D341Med (cell line): ENCODE measurements around the gene PLEKHA1.
A peak's percentile ranks its signal among the peaks of the same experiment; 100 is the strongest.

ENCODE experiments used
- DNase-seq: peaks from one replicate; pipeline ENCODE4 v3.0.0; 2012; ENCODE audit warnings: low spot score

Gene PLEKHA1

DNA sequence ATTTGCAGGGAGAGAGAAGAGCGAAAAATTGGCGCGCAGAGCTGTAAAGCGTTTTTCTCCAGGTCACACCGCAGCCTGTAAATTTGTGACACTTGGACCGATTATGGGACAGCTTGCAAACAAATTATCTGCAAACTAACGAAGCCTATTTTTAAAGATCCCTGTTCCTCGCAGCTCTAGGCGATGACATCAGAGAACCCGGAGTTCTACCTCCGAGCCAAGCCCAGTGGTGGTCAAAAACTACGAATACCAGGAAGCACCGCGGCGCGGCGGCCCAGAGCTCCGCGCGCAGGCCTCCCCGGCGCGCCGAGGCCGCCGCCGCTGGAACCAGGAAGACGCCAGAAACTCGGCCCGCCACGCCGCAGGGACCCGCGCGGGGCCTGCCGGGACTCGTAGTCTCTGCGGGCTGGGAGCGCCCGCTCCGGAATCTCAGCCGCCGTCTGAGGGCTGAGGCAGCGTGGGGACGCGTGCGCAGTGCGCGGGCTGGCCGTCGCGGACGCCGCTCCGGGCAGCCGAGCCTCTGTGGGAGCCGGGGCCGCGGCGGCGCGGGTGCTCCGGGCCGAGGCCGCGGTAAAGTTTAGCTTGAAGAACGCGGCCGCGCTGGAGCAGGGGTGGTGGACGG, at the start of gene PLEKHA1:
Gene PLEKHA1 (plus strand): TSS at position 472 of the 622 bp plus-strand sequence. CDS start 18,493 bp downstream, outside the sequence.
- peak; percentile 88 for DNase-seq

DNA sequence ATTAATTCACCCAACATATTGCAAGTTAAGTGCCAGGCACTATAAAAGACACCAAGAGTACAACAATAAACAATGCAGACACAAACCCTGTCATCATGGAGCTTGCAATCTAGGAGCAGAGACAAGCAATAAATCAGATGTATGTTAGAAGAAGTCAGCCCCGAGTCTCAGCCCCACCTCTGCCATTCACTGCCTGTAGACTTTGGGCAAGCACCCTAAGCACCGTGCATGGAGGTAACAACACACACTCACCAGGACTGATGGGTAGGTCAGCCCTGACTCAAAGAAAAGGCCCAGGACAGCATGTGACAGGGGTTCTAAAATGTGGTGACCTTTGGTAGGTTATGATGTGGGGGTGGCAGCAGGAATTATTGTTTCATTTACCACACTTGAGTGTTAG, 49.3 kb upstream of the PLEKHA1 start:
- no peak for DNase-seq

DNA sequence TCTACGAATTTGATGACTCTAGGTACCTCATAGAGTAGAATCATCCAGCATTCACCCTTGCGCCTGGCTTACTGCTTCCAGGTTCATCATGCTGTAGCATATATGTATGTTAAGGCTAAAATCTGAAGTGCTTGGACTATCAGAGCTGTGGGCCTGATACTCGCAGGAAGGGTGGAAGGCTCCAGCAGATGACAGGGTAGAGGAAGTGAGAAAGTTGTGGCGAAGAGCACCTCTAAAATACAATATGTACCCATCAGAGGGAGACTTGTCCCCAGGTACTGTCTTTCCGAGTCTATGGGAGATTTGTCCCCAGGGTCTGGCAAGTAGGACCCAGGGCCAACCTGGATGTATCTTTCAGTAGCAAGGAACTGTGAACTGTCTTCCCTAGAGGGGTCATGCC, 48.1 kb upstream of the PLEKHA1 start:
- DNase-seq, result no peak

DNA sequence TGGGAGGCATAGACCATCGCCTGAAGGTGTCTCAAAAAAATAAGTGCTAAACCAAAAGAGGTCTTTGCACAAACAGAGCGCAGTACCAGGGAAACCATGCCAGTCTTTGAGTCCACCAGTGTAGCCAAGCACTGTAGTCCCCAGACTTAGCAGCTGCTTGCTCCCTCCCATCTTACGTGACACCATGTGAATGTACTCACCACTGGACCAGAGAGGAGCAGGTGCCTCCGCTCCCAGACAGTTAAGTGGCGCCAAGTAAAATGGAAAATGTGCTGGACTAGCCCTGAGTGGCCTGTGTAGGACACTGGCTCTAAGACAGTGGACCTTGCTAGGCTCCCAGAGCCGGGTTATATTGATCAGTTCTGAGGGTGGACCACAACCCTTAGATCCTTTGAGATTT, 47.7 kb upstream of the PLEKHA1 start:
- no peak for DNase-seq

DNA sequence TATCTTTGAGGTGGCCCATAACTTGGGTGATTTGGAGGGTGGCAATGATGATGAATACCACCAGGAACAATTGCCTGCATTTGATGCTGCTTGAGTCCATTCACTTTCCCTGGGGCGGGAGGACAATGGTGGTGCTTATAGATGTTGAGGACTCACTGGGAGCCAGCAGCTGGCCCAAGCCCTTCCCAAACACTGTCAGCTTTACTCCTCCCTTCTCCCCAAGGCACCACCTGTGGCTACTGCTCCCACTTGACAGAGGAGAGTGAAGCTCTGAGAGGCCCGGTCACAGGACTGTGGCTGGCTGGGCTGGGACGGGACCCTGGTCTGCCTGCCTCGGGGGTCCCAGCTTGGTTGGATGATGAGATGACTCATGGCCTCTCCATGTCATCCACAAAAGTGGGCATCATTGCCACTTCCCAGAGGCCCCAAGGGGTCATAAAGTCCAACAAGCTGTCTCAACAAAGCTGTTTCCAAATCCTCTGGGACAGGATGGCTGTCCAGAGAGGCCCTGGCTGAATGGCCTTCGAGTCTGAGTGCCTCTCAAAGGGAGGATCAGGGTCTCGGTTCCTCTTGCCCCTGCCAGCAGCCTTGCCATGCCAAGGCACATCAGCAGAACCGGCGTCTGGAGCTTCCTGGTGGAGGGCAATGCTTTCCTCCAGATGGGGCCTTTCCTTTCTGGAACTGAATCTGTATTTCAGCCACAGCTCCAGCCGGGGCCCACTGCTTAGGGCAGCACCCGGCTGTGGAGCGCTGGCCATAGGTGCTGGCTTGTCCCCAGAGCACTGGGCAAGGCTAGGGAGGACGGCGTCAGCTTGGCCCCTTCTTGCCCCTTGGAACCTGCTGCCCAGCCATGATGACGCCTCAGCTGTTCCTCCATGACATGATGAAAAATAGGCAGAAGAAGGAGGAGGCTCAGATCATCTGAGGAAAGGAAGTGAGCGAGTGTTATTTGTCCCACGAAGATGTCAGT, 47.0 kb upstream of the PLEKHA1 start:
- no peak for DNase-seq

DNA sequence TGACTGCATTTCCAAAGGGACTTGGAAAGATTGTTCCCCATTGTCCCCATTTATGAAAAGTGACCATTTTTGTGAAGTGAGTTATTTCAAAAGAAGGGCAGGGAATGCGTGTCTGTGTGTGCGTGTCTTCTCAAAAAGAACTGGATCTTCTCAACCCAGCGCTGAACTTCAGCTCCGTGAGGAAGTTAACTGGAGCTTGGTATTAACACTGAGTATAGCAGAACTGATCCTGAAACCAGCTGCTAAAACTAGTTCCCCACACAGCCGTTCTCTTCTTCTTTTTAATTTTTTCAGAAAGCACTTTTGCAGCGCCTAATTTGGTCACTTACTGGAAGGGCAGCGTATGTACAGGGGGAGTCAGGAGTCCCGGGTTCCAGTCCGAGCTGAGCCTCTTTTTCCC, 45.8 kb upstream of the PLEKHA1 start:
- DNase-seq, result no peak

DNA sequence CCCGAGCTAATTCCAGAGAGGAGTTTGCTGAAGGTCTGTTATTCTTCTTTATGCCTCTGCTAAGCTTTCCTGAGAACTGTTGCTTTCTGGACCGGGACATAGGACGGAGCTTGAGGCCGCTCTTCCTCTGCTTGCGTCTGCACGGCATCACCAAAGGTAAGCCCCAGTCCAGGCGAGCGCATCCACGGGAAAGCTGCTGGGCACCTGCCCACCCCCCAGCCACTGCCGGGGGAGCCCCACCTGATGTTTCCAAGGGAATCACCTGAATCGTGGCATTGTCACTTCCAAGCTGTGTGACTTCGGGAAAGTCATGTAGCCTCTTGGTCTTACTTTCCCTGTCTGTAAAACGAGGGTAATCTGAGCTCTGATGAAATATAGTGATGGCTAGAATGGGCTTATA, 45.1 kb upstream of the PLEKHA1 start:
- DNase-seq, result no peak

DNA sequence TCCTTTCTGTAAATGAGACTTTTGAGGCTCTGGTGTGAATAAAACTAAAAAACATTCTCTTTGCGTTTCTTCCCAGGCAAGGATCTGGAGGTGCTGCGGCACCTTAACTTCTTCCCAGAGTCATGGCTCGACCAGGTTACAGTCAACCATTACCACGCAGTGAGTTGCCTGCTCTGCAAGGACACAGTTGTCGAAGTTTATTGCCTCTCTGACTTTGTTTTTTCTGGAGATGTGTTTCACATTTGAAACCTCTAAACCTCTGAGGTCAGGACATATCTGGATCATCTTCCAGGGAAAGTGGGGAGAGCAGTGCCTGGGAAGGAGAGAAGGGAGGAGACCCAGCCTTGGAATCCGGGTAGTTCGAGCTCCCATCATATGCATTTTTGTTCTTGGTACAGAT, 43.4 kb upstream of the PLEKHA1 start:
- no peak for DNase-seq

DNA sequence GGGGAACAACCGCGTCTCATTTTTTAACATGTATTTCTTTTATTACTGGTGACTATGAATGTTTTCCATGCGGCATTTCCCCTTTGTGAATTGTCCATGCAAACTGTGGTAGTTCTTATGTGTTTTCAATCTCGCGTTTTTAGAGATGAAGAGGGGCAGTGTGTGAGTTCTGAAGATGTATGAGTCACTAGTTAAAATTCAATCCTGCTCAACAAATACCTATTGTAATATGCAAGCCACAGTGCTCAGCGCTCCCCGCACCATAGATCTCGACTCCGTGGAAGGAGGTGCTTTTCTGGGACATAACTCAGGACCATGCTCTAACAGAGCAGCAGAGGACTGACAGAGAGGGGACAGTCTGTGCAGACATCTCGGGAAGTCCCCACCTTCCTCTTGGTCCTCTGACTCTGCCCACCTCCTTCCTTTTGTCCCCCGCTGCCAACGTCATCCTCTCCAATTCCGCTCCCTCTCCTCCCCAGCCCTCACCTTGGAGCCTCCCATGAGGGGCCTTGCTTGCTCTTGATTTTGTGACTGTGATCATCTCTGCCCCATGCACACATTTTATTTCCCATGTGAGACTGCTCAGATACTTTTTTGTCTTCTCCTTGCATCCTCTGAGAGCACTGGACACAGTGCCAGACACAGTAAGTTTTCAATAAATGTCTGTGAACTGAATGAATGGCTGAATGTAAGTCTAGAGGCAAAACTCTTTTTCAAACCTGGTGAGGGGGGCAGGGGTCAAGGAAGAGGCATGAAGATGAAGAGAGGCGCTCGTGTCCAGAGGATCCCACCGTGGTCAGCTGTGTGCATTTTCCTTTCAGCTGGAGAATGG, 42.7 kb upstream of the PLEKHA1 start:
- no peak for DNase-seq

DNA sequence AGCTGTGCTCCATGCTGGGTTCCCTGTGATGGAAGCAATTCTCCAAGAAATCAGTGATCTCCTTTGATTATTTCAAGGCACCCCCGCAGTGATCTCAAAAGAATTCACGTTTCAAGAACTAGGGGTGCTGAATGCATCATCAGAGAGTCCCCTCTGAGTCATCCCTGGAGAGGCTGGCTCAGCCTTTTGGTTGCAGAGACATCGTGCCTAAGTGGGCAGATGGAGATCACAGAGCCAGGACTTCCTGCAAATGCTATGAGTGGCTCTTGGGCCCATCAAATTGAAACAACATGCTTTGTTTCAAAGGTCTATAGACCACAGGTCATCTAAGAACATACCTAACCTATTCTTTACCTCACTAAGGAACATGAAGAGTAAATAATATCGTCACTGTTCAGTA, 41.5 kb upstream of the PLEKHA1 start:
- no peak for DNase-seq

DNA sequence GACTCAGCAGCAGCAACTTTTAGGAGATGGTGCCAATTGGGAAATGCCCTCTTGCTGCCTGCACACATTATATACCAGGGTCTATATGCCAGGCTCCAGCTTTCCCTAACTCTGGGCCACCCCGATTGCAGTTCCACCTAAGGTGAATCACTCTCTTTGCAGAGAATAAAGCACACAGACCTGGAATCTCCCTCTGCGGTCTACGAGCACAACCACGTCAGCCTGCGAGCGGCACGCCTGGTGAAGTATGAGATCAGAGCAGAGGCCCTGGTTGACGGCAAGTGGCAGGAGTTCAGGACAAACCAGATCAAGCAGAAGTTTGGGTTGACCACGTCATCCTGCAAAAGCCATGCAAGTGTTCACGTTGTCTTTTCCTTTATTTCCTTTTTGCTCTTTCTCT, 38.2 kb upstream of the PLEKHA1 start:
- no peak for DNase-seq

DNA sequence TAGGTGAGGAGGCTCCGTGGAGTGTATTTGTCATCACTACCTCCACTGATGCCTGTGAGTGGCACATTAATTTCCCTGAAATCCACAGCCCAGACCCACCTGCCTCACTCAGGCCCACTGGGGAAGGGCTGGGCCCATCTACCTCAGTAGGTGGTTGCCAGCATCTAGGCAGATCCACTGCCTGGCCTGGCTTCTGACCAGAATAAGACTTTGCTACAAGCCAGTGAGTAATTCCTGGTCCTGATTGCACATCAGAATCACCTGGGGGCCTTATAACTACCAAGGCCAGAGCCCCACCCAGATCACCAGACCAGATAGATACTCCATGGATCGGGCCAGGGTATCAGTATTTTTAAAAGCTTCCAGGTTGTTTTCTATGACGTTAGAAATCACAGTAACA, 37.5 kb upstream of the PLEKHA1 start:
- DNase-seq, result no peak

DNA sequence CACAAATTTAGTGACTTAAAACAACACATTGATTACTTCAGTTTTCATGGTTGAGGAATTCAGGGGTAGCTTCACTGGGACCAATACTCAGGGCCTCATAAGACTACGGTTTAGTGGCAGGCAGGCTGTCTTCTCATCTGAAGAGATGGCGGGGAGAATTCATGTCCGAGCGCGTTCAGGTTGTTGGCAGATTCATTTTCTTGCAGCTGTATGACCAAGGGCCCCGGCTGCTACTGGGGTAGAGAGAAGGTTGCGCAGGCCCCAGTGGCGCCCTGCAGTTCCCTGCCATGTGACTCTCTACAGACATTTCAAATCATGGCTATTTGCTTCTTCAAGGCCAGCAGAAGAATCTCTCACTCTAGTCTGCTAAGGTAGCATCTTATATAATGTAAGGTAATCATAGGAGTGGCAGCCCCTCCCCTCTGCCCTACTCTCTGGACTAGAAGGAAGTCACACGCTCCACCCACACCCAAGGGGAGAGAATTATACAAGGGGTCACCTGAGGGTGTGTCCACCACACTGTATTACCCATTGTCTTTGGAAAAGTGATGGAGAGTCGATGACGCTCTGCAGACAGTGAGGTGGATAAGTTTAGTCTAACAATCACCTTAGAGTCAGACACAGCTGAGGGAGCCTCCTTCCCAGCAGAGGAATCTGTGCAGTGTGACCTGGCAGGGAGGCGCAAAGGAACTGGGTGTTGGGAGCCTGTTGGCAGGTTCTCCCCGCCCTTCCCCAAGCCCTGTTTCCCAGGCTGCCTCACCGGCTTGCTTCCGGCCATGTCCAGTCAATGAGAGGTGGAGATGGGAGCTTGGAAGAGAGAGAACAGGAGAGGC, 35.7 kb upstream of the PLEKHA1 start:
- no peak for DNase-seq

DNA sequence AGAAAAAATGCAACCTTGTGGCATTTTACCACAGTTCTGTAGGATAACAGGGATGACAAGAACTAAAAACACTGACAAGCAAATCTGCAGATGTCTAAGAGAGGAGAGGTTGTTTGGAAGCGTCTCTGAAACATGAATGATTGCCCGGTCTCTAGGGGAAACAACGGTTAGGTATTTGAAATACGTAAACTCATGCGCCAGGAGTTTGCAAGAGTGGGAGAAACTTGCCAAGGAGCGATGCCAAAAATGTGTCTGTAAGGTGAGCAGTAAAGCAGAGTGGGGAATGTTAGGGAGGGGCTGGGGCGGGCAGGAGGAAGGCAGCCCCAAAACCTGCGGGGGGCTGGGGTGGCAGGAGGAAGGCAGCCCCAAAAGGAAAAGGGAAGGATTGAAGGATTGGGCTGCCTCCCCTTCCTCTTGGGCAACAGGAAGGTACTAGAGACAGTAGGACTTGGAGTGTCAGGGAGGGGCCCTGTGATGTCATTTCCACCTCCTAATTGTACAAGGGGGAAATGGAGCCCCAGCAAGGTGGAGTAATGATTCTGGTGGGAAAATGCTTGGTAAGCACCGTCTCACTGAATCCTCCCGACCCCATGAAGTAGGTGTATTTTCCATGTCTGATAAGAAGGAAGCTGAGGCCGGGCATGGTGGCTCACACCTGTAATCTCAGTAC, 33.2 kb upstream of the PLEKHA1 start:
- DNase-seq, result no peak

DNA sequence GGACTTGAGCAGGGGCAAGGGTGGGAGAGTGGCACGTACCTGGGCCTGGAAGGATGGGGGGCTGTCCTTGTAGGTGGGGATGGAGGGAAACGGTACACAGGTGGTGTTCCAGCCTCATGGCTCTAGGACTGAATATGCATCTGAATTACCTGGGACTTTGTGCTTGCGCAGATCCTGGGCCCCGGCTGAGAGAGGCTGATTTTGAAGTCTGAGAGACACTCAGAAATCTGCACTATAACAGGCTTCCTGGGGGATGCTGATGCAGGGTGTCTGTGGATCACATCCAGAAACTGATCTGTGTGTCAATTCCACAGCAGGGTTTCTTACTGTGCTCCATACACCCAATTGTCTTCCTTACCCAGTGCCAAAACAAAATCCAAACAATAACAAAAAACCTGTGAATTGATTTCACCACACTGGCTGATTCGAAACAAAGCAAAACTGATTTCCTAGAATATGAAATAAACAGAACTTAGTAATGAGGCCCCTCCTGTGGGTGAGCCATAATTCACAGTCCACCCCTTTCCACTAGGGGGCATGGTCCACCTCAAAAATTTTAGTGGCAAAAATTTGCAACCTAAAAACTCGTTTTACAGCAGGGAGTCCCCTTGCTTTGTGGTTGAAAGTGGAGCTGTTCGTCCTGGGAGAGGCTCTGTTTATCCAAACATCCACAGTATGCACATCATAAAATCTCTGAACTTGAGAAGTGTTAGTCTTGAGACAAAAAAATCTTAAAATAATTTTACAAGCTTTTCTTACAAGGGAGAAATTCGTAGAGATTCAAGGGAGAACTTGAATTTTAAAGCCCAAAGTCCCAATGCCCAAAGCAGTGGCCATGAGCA, 32.0 kb upstream of the PLEKHA1 start:
- DNase-seq, result peak; percentile 50

DNA sequence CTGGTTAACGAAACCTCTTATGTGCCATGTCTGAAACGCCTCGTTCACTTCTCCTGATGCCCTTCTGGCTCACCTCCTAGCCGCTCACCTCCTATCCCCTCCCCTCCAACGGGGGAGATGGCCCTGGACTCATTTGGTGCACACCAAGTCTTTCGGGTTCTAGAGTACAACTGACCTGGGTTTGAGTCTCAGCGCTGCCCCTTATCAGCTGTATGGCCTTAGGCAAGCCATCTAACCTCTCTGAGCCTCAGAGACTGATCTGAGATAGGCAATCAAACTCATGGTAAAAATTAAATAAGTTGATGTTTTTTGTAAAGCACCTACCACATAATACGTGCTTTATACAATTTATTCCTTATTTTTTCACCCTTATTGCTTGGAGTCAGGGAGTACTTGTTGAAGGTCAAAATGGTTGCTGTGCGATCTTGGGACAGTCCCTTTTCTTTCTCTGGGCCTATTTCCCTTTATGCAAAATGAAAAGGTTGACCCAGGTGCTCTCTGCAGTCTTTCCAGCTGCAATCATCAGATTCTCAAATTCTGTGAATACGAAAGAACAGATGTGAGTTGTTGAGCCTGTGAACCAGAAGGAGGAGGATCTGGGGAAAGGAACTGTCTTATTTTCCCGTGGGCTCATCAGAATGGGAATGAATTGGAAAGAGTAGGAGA, 31.2 kb upstream of the PLEKHA1 start:
- DNase-seq, result no peak

DNA sequence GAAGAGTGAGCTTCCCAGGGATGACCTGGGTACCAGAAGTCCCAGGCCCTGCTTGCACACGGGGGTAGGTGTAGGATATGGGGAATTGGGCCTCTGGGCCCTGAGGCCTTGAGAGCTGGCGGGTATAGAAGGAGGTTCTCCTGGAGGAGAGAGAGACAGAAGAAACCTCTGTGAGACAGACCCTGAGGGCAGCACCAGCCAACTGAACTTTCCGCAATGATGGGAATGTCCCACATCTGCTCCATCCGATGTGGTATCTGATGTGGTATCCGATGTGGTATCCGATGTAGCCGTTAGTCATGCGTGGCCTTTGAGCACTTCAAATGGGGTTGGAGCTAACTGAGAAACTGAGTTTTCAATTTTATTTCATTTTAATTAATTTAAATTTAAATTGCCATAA, 30.6 kb upstream of the PLEKHA1 start:
- no peak for DNase-seq

DNA sequence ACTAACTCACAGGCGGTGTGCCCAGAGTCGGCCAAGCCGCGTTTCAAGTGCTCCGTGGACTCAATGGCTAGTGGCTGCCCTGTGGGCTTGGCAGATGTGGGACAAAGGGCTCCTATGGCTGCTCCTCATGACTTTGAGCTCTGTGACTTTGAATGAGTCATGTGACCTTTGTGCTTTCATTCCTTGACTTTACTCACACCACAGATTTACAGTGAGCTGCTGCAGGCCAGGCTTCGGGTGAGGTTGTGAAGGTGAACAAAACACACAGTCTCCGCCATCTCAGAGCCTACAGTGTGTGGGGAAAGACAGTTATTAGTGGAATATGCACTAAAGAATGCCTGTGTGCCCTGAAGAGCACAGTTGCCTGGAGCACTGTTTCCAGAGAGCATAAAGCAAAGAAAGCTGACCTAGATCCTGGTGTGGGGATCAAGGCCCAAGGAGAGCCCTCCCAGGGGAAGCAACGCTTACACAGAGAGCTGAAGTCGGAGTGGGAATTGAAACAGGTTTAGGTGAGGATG, 29.7 kb upstream of the PLEKHA1 start:
- no peak for DNase-seq

DNA sequence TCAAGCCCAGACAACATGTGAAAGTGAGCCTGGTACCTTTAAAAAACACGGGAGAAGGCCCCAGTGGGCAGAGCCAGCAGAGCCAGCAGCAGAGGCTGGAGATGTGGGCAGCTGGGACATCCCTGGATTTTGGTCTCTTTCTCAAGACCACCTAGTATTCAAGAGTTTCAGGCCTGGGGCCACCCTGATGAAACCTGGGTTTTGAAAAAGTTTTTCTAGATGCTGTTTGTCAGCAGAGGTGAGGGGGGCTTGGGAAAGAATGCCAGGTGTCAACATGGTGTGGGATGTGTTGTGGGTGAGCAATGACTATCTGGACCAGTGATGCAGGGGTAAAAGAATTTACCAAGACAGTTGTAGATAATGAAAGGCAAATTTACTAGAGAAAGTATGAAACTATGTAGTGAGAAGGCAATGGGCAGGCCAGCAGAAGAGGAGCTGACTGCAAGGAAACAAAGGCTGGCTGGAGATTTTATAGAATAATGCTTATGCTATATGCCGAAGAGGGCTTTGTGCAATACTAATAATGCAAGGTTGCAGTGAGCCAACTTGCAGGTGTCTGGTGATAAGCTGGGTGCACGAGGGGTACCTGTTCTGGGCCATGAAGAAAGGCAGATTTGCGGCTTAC, 28.1 kb upstream of the PLEKHA1 start:
- DNase-seq, result no peak
